Measurements from ENCODE around the gene ADGRG4.
A peak's percentile ranks its signal among the peaks of the same experiment; 100 is the strongest.

Gene ADGRG4

GRCh38 chrX:136269921-136270320, 30.8 kb upstream of the ADGRG4 start:
- DNase-seq: no peak
- Histone ChIP-seq H3K9me3 (ENCODE audit: control insufficient read depth, low read length) (no peaks in the 10 kb centered on the region), H2BK12ac (ENCODE audit: low read length in 2 of 2) (no peak overlapping the region), H3K79me1 (replicated peaks; ENCODE audit: low read length, poor library complexity, severe bottlenecking) (no peaks in the 10 kb centered on the region), H3K36me3 (ENCODE audit: control insufficient read depth in 1 of 2, insufficient read depth in 2 of 2, low read depth in 1 of 2, low read length in 2 of 2) (no peaks in the 10 kb centered on the region), H3K4me1 (ENCODE audit: control insufficient read depth, insufficient read depth, low read depth, low read length) (peaks cover 1% of the 10 kb centered on the region), H4K8ac (ENCODE audit: low read length) (no peak overlapping the region), H2BK5ac (ENCODE audit: low read depth, low read length, poor library complexity, severe bottlenecking) (no peak overlapping the region), H3K4me3 (ENCODE audit: insufficient read depth in 1 of 2, low read depth in 1 of 2, low read length in 2 of 2) (no peak overlapping the region), H2BK120ac (ENCODE audit: low read depth, low read length) (no peak overlapping the region), H3K27ac (ENCODE audit: low read length, poor library complexity, severe bottlenecking) (no peak overlapping the region), H2AK5ac (ENCODE audit: low read length, severe bottlenecking) (no peak overlapping the region), H2AFZ (ENCODE audit: low read depth, low read length) (no peak overlapping the region), H3K27me3 (ENCODE audit: control insufficient read depth in 1 of 2, insufficient read depth in 1 of 2, low read length in 2 of 2) (peaks cover 0 to 12% of the 10 kb centered on the region in 2 experiments), H2BK15ac (ENCODE audit: low read depth, poor library complexity, severe bottlenecking) (no peak overlapping the region), H3K23ac (ENCODE audit: low read length in 2 of 2) (no peak overlapping the region), H3K4me2 (ENCODE audit: low read length, poor library complexity, severe bottlenecking) (no peak overlapping the region), H3K4ac (ENCODE audit: low read depth in 1 of 2, low read length in 2 of 2) (no peak overlapping the region), H3K18ac (ENCODE audit: low read depth in 1 of 2, low read length in 2 of 2) (no peak overlapping the region), H4K91ac (ENCODE audit: low read length) (no peak overlapping the region), H3K14ac (ENCODE audit: low read length in 2 of 2) (no peak overlapping the region), H3K9ac (ENCODE audit: low read length) (no peak overlapping the region)
- WGBS: no CpG with 5 or more reads among the region's 1 CpG

GRCh38 chrX:136271300-136271699, 29.5 kb upstream of the ADGRG4 start:
- no peak overlapping the region for H2BK120ac ChIP-seq (ENCODE audit: low read depth, low read length)
- no peak overlapping the region for H3K23ac ChIP-seq (ENCODE audit: low read length in 2 of 2)
- H3K4ac ChIP-seq (ENCODE audit: low read depth in 1 of 2, low read length in 2 of 2): no peak overlapping the region
- H4K8ac ChIP-seq (ENCODE audit: low read length): no peak overlapping the region
- H2BK12ac ChIP-seq (ENCODE audit: low read length in 2 of 2): no peak overlapping the region
- no peak overlapping the region for H2BK5ac ChIP-seq (ENCODE audit: low read depth, low read length, poor library complexity, severe bottlenecking)
- no peak overlapping the region for H2BK15ac ChIP-seq (ENCODE audit: low read depth, poor library complexity, severe bottlenecking)
- H2AFZ ChIP-seq (ENCODE audit: low read depth, low read length): no peak overlapping the region
- no peaks in the 10 kb centered on the region for H3K9me3 ChIP-seq (ENCODE audit: control insufficient read depth, low read length)
- H3K27ac ChIP-seq (ENCODE audit: low read length, poor library complexity, severe bottlenecking): no peak overlapping the region
- H3K4me3 ChIP-seq (ENCODE audit: insufficient read depth in 1 of 2, low read depth in 1 of 2, low read length in 2 of 2): no peak overlapping the region
- H2AK5ac ChIP-seq (ENCODE audit: low read length, severe bottlenecking): no peak overlapping the region
- H3K9ac ChIP-seq (ENCODE audit: low read length): no peak overlapping the region
- H3K18ac ChIP-seq (ENCODE audit: low read depth in 1 of 2, low read length in 2 of 2): no peak overlapping the region
- no peaks in the 10 kb centered on the region for H3K36me3 ChIP-seq (ENCODE audit: control insufficient read depth in 1 of 2, insufficient read depth in 2 of 2, low read depth in 1 of 2, low read length in 2 of 2)
- peaks cover 0 to 15% of the 10 kb centered on the region in 2 experiments for H3K27me3 ChIP-seq (ENCODE audit: control insufficient read depth in 1 of 2, insufficient read depth in 1 of 2, low read length in 2 of 2)
- H4K91ac ChIP-seq (ENCODE audit: low read length): no peak overlapping the region
- H3K14ac ChIP-seq (ENCODE audit: low read length in 2 of 2): no peak overlapping the region
- H3K4me1 ChIP-seq (ENCODE audit: control insufficient read depth, insufficient read depth, low read depth, low read length): no peaks in the 10 kb centered on the region
- H3K79me1 ChIP-seq (replicated peaks; ENCODE audit: low read length, poor library complexity, severe bottlenecking): no peaks in the 10 kb centered on the region
- 83% methylated on average over 1 of the region's 1 CpG for WGBS
- DNase-seq: no peak
- H3K4me2 ChIP-seq (ENCODE audit: low read length, poor library complexity, severe bottlenecking): no peak overlapping the region

- H2AFZ ChIP-seq (ENCODE audit: low read depth, low read length): no peak overlapping the region
- no CpG with 5 or more reads among the region's 1 CpG for WGBS
- no peaks in the 10 kb centered on the region for H3K79me1 ChIP-seq (replicated peaks; ENCODE audit: low read length, poor library complexity, severe bottlenecking)
- no peaks in the 10 kb centered on the region for H3K4me1 ChIP-seq (ENCODE audit: control insufficient read depth, insufficient read depth, low read depth, low read length)
- no peaks in the 10 kb centered on the region for H3K9me3 ChIP-seq (ENCODE audit: control insufficient read depth, low read length)
- no peak overlapping the region for H3K27ac ChIP-seq (ENCODE audit: low read length, poor library complexity, severe bottlenecking)
- no peak overlapping the region for H2BK120ac ChIP-seq (ENCODE audit: low read depth, low read length)
- no peak overlapping the region for H3K4me2 ChIP-seq (ENCODE audit: low read length, poor library complexity, severe bottlenecking)
- no peaks in the 10 kb centered on the region for H3K36me3 ChIP-seq (ENCODE audit: control insufficient read depth in 1 of 2, insufficient read depth in 2 of 2, low read depth in 1 of 2, low read length in 2 of 2)
- H2BK15ac ChIP-seq (ENCODE audit: low read depth, poor library complexity, severe bottlenecking): no peak overlapping the region
- no peak overlapping the region for H3K18ac ChIP-seq (ENCODE audit: low read depth in 1 of 2, low read length in 2 of 2)
- no peak overlapping the region for H2BK5ac ChIP-seq (ENCODE audit: low read depth, low read length, poor library complexity, severe bottlenecking)
- H3K9ac ChIP-seq (ENCODE audit: low read length): no peak overlapping the region
- H4K91ac ChIP-seq (ENCODE audit: low read length): no peak overlapping the region
- no peak overlapping the region for H3K23ac ChIP-seq (ENCODE audit: low read length in 2 of 2)
- H3K27me3 ChIP-seq (ENCODE audit: control insufficient read depth in 1 of 2, insufficient read depth in 1 of 2, low read length in 2 of 2): peaks cover 0 to 20% of the 10 kb centered on the region in 2 experiments
- no peak overlapping the region for H3K4ac ChIP-seq (ENCODE audit: low read depth in 1 of 2, low read length in 2 of 2)
- H4K8ac ChIP-seq (ENCODE audit: low read length): no peak overlapping the region
- peak; percentile 21 for DNase-seq
- no peak overlapping the region for H2BK12ac ChIP-seq (ENCODE audit: low read length in 2 of 2)
- no peak overlapping the region for H2AK5ac ChIP-seq (ENCODE audit: low read length, severe bottlenecking)
- H3K4me3 ChIP-seq (ENCODE audit: insufficient read depth in 1 of 2, low read depth in 1 of 2, low read length in 2 of 2): no peak overlapping the region
- H3K14ac ChIP-seq (ENCODE audit: low read length in 2 of 2): no peak overlapping the region
These were observed 28.4 kb upstream of the ADGRG4 start for GRCh38 chrX:136272325-136272724.

- no peaks in the 10 kb centered on the region for H3K4me1 ChIP-seq (ENCODE audit: control insufficient read depth, insufficient read depth, low read depth, low read length)
- H3K9ac ChIP-seq (ENCODE audit: low read length): no peak overlapping the region
- no peak overlapping the region for H3K4me3 ChIP-seq (ENCODE audit: insufficient read depth in 1 of 2, low read depth in 1 of 2, low read length in 2 of 2)
- H3K27me3 ChIP-seq (ENCODE audit: control insufficient read depth in 1 of 2, insufficient read depth in 1 of 2, low read length in 2 of 2): peaks cover 0 to 22% of the 10 kb centered on the region in 2 experiments
- H3K18ac ChIP-seq (ENCODE audit: low read depth in 1 of 2, low read length in 2 of 2): no peak overlapping the region
- no CpG with 5 or more reads among the region's 1 CpG for WGBS
- no peaks in the 10 kb centered on the region for H3K9me3 ChIP-seq (ENCODE audit: control insufficient read depth, low read length)
- H3K4ac ChIP-seq (ENCODE audit: low read depth in 1 of 2, low read length in 2 of 2): no peak overlapping the region
- no peak overlapping the region for H2BK15ac ChIP-seq (ENCODE audit: low read depth, poor library complexity, severe bottlenecking)
- no peak overlapping the region for H3K4me2 ChIP-seq (ENCODE audit: low read length, poor library complexity, severe bottlenecking)
- H2AK5ac ChIP-seq (ENCODE audit: low read length, severe bottlenecking): no peak overlapping the region
- no peak overlapping the region for H2BK120ac ChIP-seq (ENCODE audit: low read depth, low read length)
- H4K8ac ChIP-seq (ENCODE audit: low read length): no peak overlapping the region
- no peak for DNase-seq
- H3K79me1 ChIP-seq (replicated peaks; ENCODE audit: low read length, poor library complexity, severe bottlenecking): no peaks in the 10 kb centered on the region
- no peak overlapping the region for H3K27ac ChIP-seq (ENCODE audit: low read length, poor library complexity, severe bottlenecking)
- no peak overlapping the region for H2BK12ac ChIP-seq (ENCODE audit: low read length in 2 of 2)
- no peak overlapping the region for H2AFZ ChIP-seq (ENCODE audit: low read depth, low read length)
- no peak overlapping the region for H3K14ac ChIP-seq (ENCODE audit: low read length in 2 of 2)
- H4K91ac ChIP-seq (ENCODE audit: low read length): no peak overlapping the region
- H3K36me3 ChIP-seq (ENCODE audit: control insufficient read depth in 1 of 2, insufficient read depth in 2 of 2, low read depth in 1 of 2, low read length in 2 of 2): no peaks in the 10 kb centered on the region
- H3K23ac ChIP-seq (ENCODE audit: low read length in 2 of 2): no peak overlapping the region
- no peak overlapping the region for H2BK5ac ChIP-seq (ENCODE audit: low read depth, low read length, poor library complexity, severe bottlenecking)
These were observed 26.8 kb upstream of the ADGRG4 start for GRCh38 chrX:136273986-136274385.
